CD14-positive monocyte (primary cell): ENCODE data around the gene TMC6. TPM values are rescaled to one million over a fixed set of nuclear protein-coding genes. Genes with fewer than 3 reads are reported as not detected.

ENCODE experiments used
- DNase-seq, 3 donors: peaks; one replicate each; pipeline ENCODE4 v3.0.0-alpha.2; 2011 to 2022
- H2AFZ ChIP-seq: 2 replicates; pipeline ENCODE4 v1.6.0; 2012; ENCODE audit warnings: mild to moderate bottlenecking, low read depth, low read length, inconsistent platforms; ENCODE audit not compliant: insufficient read depth, poor library complexity, severe bottlenecking
- H3K27ac ChIP-seq, 2 donors: 1 replicate in 1 of 2; 2 replicates in 1 of 2; pipeline ENCODE4 v1.5.1; 2012 to 2013; ENCODE audit warnings: low read length in 2 of 2, control low read depth in 1 of 2, inconsistent platforms in 1 of 2, low read depth in 1 of 2, mild to moderate bottlenecking in 1 of 2
- H3K27me3 ChIP-seq, 2 donors: one replicate each; pipeline versions ENCODE4 v1.6.0 to v1.6.1; 2011 to 2013; ENCODE audit warnings: low read length in 2 of 2; ENCODE audit not compliant: control insufficient read depth in 2 of 2, insufficient read depth in 2 of 2
- H3K36me3 ChIP-seq, 2 donors: replicated peaks in 1 of 2; 1 replicate in 1 of 2; 2 replicates in 1 of 2; pipeline versions ENCODE4 v1.5.1 to v1.6.1; 2012 to 2013; ENCODE audit warnings: low read length in 2 of 2, control low read depth in 1 of 2, inconsistent platforms in 1 of 2, mild to moderate bottlenecking in 1 of 2; ENCODE audit not compliant: insufficient read depth in 2 of 2, control insufficient read depth in 1 of 2
- H3K4me1 ChIP-seq, 2 donors: 1 replicate in 1 of 2; 2 replicates in 1 of 2; pipeline versions ENCODE4 v1.5.1 to v1.6.1; 2012 to 2013; ENCODE audit warnings: low read length in 2 of 2, control low read depth in 1 of 2, inconsistent platforms in 1 of 2, mild to moderate bottlenecking in 1 of 2, moderate library complexity in 1 of 2; ENCODE audit not compliant: insufficient read depth in 2 of 2, control insufficient read depth in 1 of 2
- H3K4me2 ChIP-seq: replicated peaks from 2 replicates; pipeline ENCODE3; 2012; ENCODE audit warnings: low read length, moderate library complexity, mild to moderate bottlenecking; ENCODE audit not compliant: poor library complexity, severe bottlenecking; ENCODE audit errors: extremely low read depth
- H3K4me3 ChIP-seq, 3 experiments: fragments of 200-600 bp in 1 of 3; sonication (generic) in 1 of 3; replicated peaks in 1 of 3; 1 replicate in 2 of 3; 2 replicates in 1 of 3; pipeline ENCODE4 v1.5.1; 2011 to 2013; ENCODE audit warnings: low read length in 3 of 3, mild to moderate bottlenecking in 3 of 3, control low read depth in 2 of 3, low read depth in 2 of 3, inconsistent platforms in 1 of 3, moderate library complexity in 1 of 3
- H3K79me2 ChIP-seq: 2 replicates; pipeline ENCODE4 v1.6.0; 2012; ENCODE audit warnings: mild to moderate bottlenecking, control low read depth, inconsistent platforms, low read length, moderate library complexity; ENCODE audit not compliant: insufficient read depth
- H3K9ac ChIP-seq: 2 replicates; pipeline ENCODE4 v1.6.0; 2017; ENCODE audit warnings: low read length, mild to moderate bottlenecking; ENCODE audit not compliant: insufficient read depth, poor library complexity, severe bottlenecking
- H3K9me3 ChIP-seq, 2 donors: replicated peaks in 1 of 2; 1 replicate in 1 of 2; 2 replicates in 1 of 2; pipeline versions ENCODE4 v1.5.1 to v1.6.1; 2012 to 2013; ENCODE audit warnings: low read length in 2 of 2, control low read depth in 1 of 2; ENCODE audit not compliant: control insufficient read depth in 1 of 2, insufficient read depth in 1 of 2
- H4K20me1 ChIP-seq: 2 replicates; pipeline ENCODE4 v1.6.0; 2012; ENCODE audit warnings: mild to moderate bottlenecking, low read length, control low read depth, moderate library complexity; ENCODE audit not compliant: insufficient read depth
- H3K27ac Mint-ChIP-seq, 7 donors: one replicate each; pipeline ENCODE4 v1.8.0; 2020; ENCODE audit warnings: mild to moderate bottlenecking in 7 of 7, mixed read lengths in 7 of 7, moderate library complexity in 6 of 7, inconsistent platforms in 2 of 7
- H3K27me3 Mint-ChIP-seq, 3 donors: one replicate each; pipeline ENCODE4 v1.8.0; 2021 to 2022; ENCODE audit warnings: low read depth in 3 of 3, mild to moderate bottlenecking in 3 of 3, mixed read lengths in 3 of 3, moderate library complexity in 3 of 3, inconsistent platforms in 1 of 3
- H3K36me3 Mint-ChIP-seq, 2 donors: one replicate each; pipeline ENCODE4 v1.8.0; 2020; ENCODE audit warnings: mixed read lengths in 2 of 2, inconsistent platforms in 1 of 2, mild to moderate bottlenecking in 1 of 2
- H3K4me1 Mint-ChIP-seq: one replicate; pipeline ENCODE4 v1.8.0; 2020; ENCODE audit warnings: mild to moderate bottlenecking, mixed read lengths
- H3K4me3 Mint-ChIP-seq, 2 donors: one replicate each; pipeline ENCODE4 v1.8.0; 2020; ENCODE audit warnings: mild to moderate bottlenecking in 2 of 2, mixed read lengths in 2 of 2, moderate library complexity in 1 of 2
- H3K9me3 Mint-ChIP-seq, 7 donors: one replicate each; pipeline ENCODE4 v1.8.0; 2020 to 2022; ENCODE audit warnings: mixed read lengths in 7 of 7, mild to moderate bottlenecking in 6 of 7, moderate library complexity in 6 of 7, inconsistent platforms in 2 of 7
- WGBS: methylation state at CpG from one replicate; pipeline ENCODE4 v1.1.5; 2013; ENCODE audit warnings: missing lambda C conversion rate; ENCODE audit not compliant: insufficient coverage; 5-methylcytosine and 5-hydroxymethylcytosine counted together
- intact Hi-C, 2 donors: fragments of 100-400 bp; cut with micrococcal nuclease; formaldehyde crosslinking; loops; one replicate each; pipeline versions ENCODE4 v1.15.0 to v1.15.1; 2023
- polyA plus RNA-seq, 3 donors: library from polyadenylated mRNA; depleted of rRNA in 1 of 3; unstranded in 2 of 3; stranded (reverse) in 1 of 3; fragments of 300-500 nt in 2 of 3; fragments of >200 nt in 1 of 3; fragmentation: Illumina TruSeq in 2 of 3; gene quantifications; 1 replicate in 2 of 3; 2 replicates in 1 of 3; pipeline ENCODE4 v1.2.3, GENCODE V29; 2012 to 2021
- TF ChIP-seq, protein P1 (sequence below): fragments of 200-600 bp; IDR thresholded peaks from one replicate; pipeline ENCODE4 v1.8.0; 2022; ENCODE audit warnings: antibody characterized with exemption, mild to moderate bottlenecking

TMC6 gene
- polyA plus RNA-seq, 3 donors, result 60.1 to 107 (median 79.2) TPM

GRCh38 chr17:78130090-78130436 lies 1.5 kb upstream of the TMC6 start:
- peak overlapping the region; percentile 66 to 85 for H3K27ac ChIP-seq
- intact Hi-C loops, result no loop called here
- H3K36me3 ChIP-seq, result peaks cover 29 to 31% of the 10 kb centered on the region in 2 donors
- H2AFZ ChIP-seq, result peak overlapping the region; percentile 69
- H3K9me3 Mint-ChIP-seq, result no peaks in the 10 kb centered on the region
- peak overlapping the region in 2 of 3 experiments; percentile 73 to 96 for H3K4me3 ChIP-seq
- H3K4me1 ChIP-seq, result peaks cover 74 to 91% of the 10 kb centered on the region in 2 donors
- TF ChIP-seq, protein P1, sequence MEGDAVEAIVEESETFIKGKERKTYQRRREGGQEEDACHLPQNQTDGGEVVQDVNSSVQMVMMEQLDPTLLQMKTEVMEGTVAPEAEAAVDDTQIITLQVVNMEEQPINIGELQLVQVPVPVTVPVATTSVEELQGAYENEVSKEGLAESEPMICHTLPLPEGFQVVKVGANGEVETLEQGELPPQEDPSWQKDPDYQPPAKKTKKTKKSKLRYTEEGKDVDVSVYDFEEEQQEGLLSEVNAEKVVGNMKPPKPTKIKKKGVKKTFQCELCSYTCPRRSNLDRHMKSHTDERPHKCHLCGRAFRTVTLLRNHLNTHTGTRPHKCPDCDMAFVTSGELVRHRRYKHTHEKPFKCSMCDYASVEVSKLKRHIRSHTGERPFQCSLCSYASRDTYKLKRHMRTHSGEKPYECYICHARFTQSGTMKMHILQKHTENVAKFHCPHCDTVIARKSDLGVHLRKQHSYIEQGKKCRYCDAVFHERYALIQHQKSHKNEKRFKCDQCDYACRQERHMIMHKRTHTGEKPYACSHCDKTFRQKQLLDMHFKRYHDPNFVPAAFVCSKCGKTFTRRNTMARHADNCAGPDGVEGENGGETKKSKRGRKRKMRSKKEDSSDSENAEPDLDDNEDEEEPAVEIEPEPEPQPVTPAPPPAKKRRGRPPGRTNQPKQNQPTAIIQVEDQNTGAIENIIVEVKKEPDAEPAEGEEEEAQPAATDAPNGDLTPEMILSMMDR, result no peak
- peak overlapping the region; percentile 85 to 95 (median 93) for H3K27ac Mint-ChIP-seq
- H4K20me1 ChIP-seq, result peaks cover 57% of the 10 kb centered on the region
- peaks cover 23 to 27% of the 10 kb centered on the region in 2 donors for H3K36me3 Mint-ChIP-seq
- peaks cover 95% of the 10 kb centered on the region for H3K79me2 ChIP-seq
- peak overlapping the region; percentile 100 for H3K4me2 ChIP-seq
- 2% methylated on average over 5 of the region's 5 CpGs for WGBS
- no peaks in the 10 kb centered on the region for H3K27me3 Mint-ChIP-seq
- no peaks in the 10 kb centered on the region for H3K9me3 ChIP-seq
- peaks cover 68% of the 10 kb centered on the region for H3K4me1 Mint-ChIP-seq
- H3K9ac ChIP-seq, result peak overlapping the region; percentile 60
- no peaks in the 10 kb centered on the region for H3K27me3 ChIP-seq
- DNase-seq, result no peak
- peak overlapping the region; percentile 49 to 94 for H3K4me3 Mint-ChIP-seq

DNA sequence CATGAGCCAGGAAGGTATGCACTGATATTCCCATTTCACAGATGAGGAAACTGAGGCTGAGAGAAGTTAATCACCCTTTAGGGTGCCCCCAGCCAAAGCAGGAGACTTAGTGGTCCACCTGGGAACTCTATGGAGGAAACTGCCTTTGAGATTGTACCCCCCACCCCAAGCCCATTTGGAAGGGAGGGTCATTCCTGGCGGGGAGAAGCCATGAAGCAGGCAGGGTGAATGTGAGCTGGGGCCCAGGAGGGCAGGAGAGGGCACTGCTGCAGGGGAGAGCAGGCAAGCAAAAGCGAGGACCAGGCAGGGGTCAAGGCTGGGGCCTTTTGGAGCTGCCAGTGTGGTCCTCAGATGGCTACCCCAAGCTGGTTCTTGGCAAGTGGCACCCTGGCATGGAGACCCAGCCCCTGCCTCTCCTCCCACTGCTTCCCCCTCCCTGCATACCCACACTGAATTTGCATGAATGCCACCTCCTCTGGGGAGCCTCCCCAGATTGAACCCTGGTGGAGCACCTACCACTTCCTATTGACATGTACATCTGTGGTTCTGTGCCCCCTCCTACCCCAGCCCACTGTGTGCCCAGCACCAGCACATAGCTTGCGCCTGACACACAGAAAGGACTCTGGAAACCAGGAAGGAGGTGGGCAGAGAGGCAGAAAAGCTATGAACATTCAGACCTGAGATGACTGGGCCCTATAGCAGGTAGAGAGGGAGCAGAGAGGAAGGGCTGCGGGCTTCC lies 965 bp upstream of the TMC6 start:
- Histone ChIP-seq H3K27me3 (no peaks in the 10 kb centered on the region), H2AFZ (no peak overlapping the region), H3K4me1 (peaks cover 80 to 93% of the 10 kb centered on the region in 2 donors), H3K27ac (peak overlapping the region; percentile 66 to 85), H3K4me3 (peak overlapping the region in 1 of 3 experiments; percentile 96), H3K79me2 (peaks cover 96% of the 10 kb centered on the region), H3K9me3 (no peaks in the 10 kb centered on the region), H3K4me2 (peak overlapping the region; percentile 100), H3K36me3 (peaks cover 23 to 26% of the 10 kb centered on the region in 2 donors), H4K20me1 (peaks cover 57% of the 10 kb centered on the region), H3K9ac (peak overlapping the region; percentile 60)
- Mint-ChIP-seq H3K4me3 (peak overlapping the region; percentile 84 to 94), H3K4me1 (peaks cover 71% of the 10 kb centered on the region), H3K27ac (peak overlapping the region; percentile 85 to 95 (median 93)), H3K27me3 (no peaks in the 10 kb centered on the region), H3K36me3 (peaks cover 19 to 24% of the 10 kb centered on the region in 2 donors), H3K9me3 (no peaks in the 10 kb centered on the region)
- 13% methylated on average over 1 of the region's 4 CpGs for WGBS
- intact Hi-C loops, result loop anchor here in 1 of 2 donors (5.0 kb wide), 1 partner anchor 43 kb away; no protein-coding TSS in a partner anchor
- DNase-seq, result no peak
- TF ChIP-seq, protein P1, result no peak
